Mucosa of descending colon (tissue), 3 donors: ENCODE data around the gene SNRK. TPM values are rescaled to one million over a fixed set of nuclear protein-coding genes. Genes with fewer than 3 reads are reported as not detected.
A peak's percentile ranks its signal among the peaks of the same experiment; 100 is the strongest.

ENCODE experiments used
- ATAC-seq: fragments of 200-7000 bp; cut with Tn5 transposase; one replicate; pipeline ENCODE4 v1.9.1; 2020; ENCODE audit warnings: mild to moderate bottlenecking, moderate library complexity
- DNase-seq, 3 donors: peaks; one replicate each; pipeline ENCODE4 v3.0.0-alpha.2; 2020
- H3K36me3 ChIP-seq: fragments of 200-600 bp; one replicate; pipeline ENCODE4 v1.8.0; 2021; ENCODE audit warnings: low read depth, mild to moderate bottlenecking
- H3K4me1 ChIP-seq: fragments of 200-600 bp; one replicate; pipeline ENCODE4 v1.8.0; 2021; ENCODE audit warnings: low read depth, mild to moderate bottlenecking
- H3K4me3 ChIP-seq: fragments of 200-600 bp; one replicate; pipeline ENCODE4 v1.8.0; 2021; ENCODE audit warnings: mild to moderate bottlenecking
- H3K9me3 ChIP-seq: fragments of 200-600 bp; one replicate; pipeline ENCODE4 v1.8.0; 2021; ENCODE audit warnings: mild to moderate bottlenecking
- CTCF ChIP-seq: fragments of 200-600 bp; IDR thresholded peaks from one replicate; pipeline ENCODE4 v1.8.0; 2022; ENCODE audit warnings: antibody characterized with exemption, mild to moderate bottlenecking
- intact Hi-C, 2 donors: fragments of 100-400 bp; cut with DNase I in 1 of 2; cut with micrococcal nuclease in 1 of 2; formaldehyde crosslinking; loops; one replicate each; pipeline versions ENCODE4 v1.11.0 to v1.11.1; 2022; cut with DNase I, micrococcal nuclease
- total RNA-seq, 3 donors: library from RNA; stranded (reverse); fragmentation: NEBNext Ultra II Directional in 2 of 3; extraction: Animal tissue kit (Norgen Biotek cat#: 25700) in 2 of 3; gene quantifications; one replicate each; pipeline versions ENCODE4 v1.2.1 to v1.2.4, GENCODE V29; 2021 to 2023
- donor health status: DM: no; HTN: no; CAD: no; lungs with moderate emphysema.
- donor health status: DM: no; HTN: no; CAD: no.
- donor health status: DM: no; HTN: yes; CAD: no.

The SNRK gene
- total RNA-seq, 3 donors from 2014 or later: 33.2 to 47.6 (median 35.2) TPM

GRCh38 chr3:43345877-43346276, 59.5 kb downstream of the SNRK start:
- no peaks in the 10 kb centered on the region for H3K9me3 ChIP-seq
- no peak overlapping the region for H3K4me3 ChIP-seq
- intact Hi-C loops: no loop called here
- no peaks in the 10 kb centered on the region for H3K36me3 ChIP-seq
- H3K4me1 ChIP-seq: no peaks in the 10 kb centered on the region
- DNase-seq: no peak
- peak; percentile 16 for ATAC-seq
- TF ChIP-seq CTCF: no peak

- DNase-seq (peak in 1 of 3 donors; percentile 31), ATAC-seq (peak; percentile 63)
- no peak for TF ChIP-seq CTCF
- H3K9me3 ChIP-seq: peaks cover 4% of the 10 kb centered on the region
- H3K4me3 ChIP-seq: no peak overlapping the region
- no peaks in the 10 kb centered on the region for H3K4me1 ChIP-seq
- intact Hi-C loops: no loop called here
- H3K36me3 ChIP-seq: no peaks in the 10 kb centered on the region
These were observed 60.8 kb downstream of the SNRK start for GRCh38 chr3:43346978-43347749.

- Histone ChIP-seq H3K36me3 (no peaks in the 10 kb centered on the region), H3K9me3 (peaks cover 7% of the 10 kb centered on the region), H3K4me3 (no peak overlapping the region), H3K4me1 (no peaks in the 10 kb centered on the region)
- DNase-seq (no peak), ATAC-seq (no peak)
- intact Hi-C loops: no loop called here
- no peak for TF ChIP-seq CTCF
These were observed 61.4 kb downstream of the SNRK start for GRCh38 chr3:43347774-43348173.

- intact Hi-C loops: no loop called here
- no peaks in the 10 kb centered on the region for H3K4me1 ChIP-seq
These were observed 62.0 kb downstream of the SNRK start for GRCh38 chr3:43348350-43348749.

GRCh38 chr3:43348852-43349574, 62.7 kb downstream of the SNRK start:
- no peak for TF ChIP-seq CTCF
- DNase-seq (no peak), ATAC-seq (no peak)
- no peak overlapping the region for H3K4me3 ChIP-seq
- peaks cover 14% of the 10 kb centered on the region for H3K9me3 ChIP-seq
- H3K36me3 ChIP-seq: no peaks in the 10 kb centered on the region
- intact Hi-C loops: no loop called here
- no peaks in the 10 kb centered on the region for H3K4me1 ChIP-seq

More at GRCh38 chr3:43348350-43348749, 62.0 kb downstream of the SNRK start:
- no peak for ATAC-seq
- TF ChIP-seq CTCF: no peak
- no peak for DNase-seq
- H3K4me3 ChIP-seq: no peak overlapping the region
- H3K36me3 ChIP-seq: no peaks in the 10 kb centered on the region
- H3K9me3 ChIP-seq: peaks cover 8% of the 10 kb centered on the region
